ENCODE measurements around the gene KLK8. TPM values are rescaled to one million over a fixed set of nuclear protein-coding genes. Genes with fewer than 3 reads are reported as not detected.

Gene KLK8
- total and polyA plus RNA-seq, 4 donors = not detected

GRCh38 chr19:51020988-51021651 lies 19.7 kb upstream of the KLK8 start:
- TF ChIP-seq EGR1 (IDR thresholded peaks at IDR 0.05; ENCODE audit: low read depth in 2 of 2) = no peak
- TF ChIP-seq CTCF (IDR thresholded peaks at IDR 0.05; ENCODE audit: low read depth, low read length, missing input control) = peak; percentile 60
- peak; percentile 62 to 65 for TF ChIP-seq RAD21 (IDR thresholded peaks at IDR 0.05)
- Histone ChIP-seq H3K9ac (ENCODE audit: low read depth in 1 of 2, low read length in 2 of 2) (no peak overlapping the region), H3K36me3 (ENCODE audit: control insufficient read depth in 4 of 4, insufficient read depth in 3 of 4, low read depth in 1 of 4, low read length in 3 of 4) (no peaks in the 10 kb centered on the region), H3K4me1 (ENCODE audit: control insufficient read depth in 4 of 4, insufficient read depth in 4 of 4, low read length in 3 of 4) (peaks cover 0 to 13% (median 5%) of the 10 kb centered on the region in 4 donors), H3K4me3 (ENCODE audit: low read depth in 1 of 3, low read length in 3 of 3) (no peak overlapping the region), H3K27me3 (ENCODE audit: control insufficient read depth in 4 of 4, insufficient read depth in 4 of 4, low read length in 3 of 4) (peaks cover 0 to 4% (median 2%) of the 10 kb centered on the region in 4 donors), H3K9me3 (ENCODE audit: control insufficient read depth in 4 of 4, low read length in 3 of 4) (no peaks in the 10 kb centered on the region), H3K27ac (ENCODE audit: low read depth in 1 of 2, low read length in 2 of 2) (no peak overlapping the region)
- 37% methylated on average over 7 of the region's 7 CpGs for WGBS
- no peak for DNase-seq (ENCODE audit: low spot score)

- Histone ChIP-seq H3K4me1 (ENCODE audit: control insufficient read depth in 4 of 4, insufficient read depth in 4 of 4, low read length in 3 of 4) (peaks cover 0 to 13% (median 5%) of the 10 kb centered on the region in 4 donors), H3K36me3 (ENCODE audit: control insufficient read depth in 4 of 4, insufficient read depth in 3 of 4, low read depth in 1 of 4, low read length in 3 of 4) (no peaks in the 10 kb centered on the region), H3K27ac (ENCODE audit: low read depth in 1 of 2, low read length in 2 of 2) (no peak within 1 kb of the TSS), H3K4me3 (ENCODE audit: low read depth in 1 of 3, low read length in 3 of 3) (peak within 1 kb of the TSS in 1 of 3 donors; percentile 27), H3K9ac (ENCODE audit: low read depth in 1 of 2, low read length in 2 of 2) (no peak within 1 kb of the TSS), H3K9me3 (ENCODE audit: control insufficient read depth in 4 of 4, low read length in 3 of 4) (no peaks in the 10 kb centered on the region), H3K27me3 (ENCODE audit: control insufficient read depth in 4 of 4, insufficient read depth in 4 of 4, low read length in 3 of 4) (peaks cover 0 to 8% (median 3%) of the 10 kb centered on the region in 4 donors)
- no peak for DNase-seq (ENCODE audit: low spot score)
- TF ChIP-seq FOXA1 (IDR thresholded peaks at IDR 0.05) = no peak
- no peak for TF ChIP-seq ZBTB33 (IDR thresholded peaks at IDR 0.05)
- no peak for TF ChIP-seq FOXA2 (IDR thresholded peaks at IDR 0.05)
- TF ChIP-seq NR2F2 (IDR thresholded peaks at IDR 0.05) = no peak
- TF ChIP-seq SP1 (IDR thresholded peaks at IDR 0.05) = no peak
- no peak for TF ChIP-seq ATF3 (IDR thresholded peaks at IDR 0.05)
- TF ChIP-seq MAX (IDR thresholded peaks at IDR 0.05) = no peak
- no peak for TF ChIP-seq EGR1 (IDR thresholded peaks at IDR 0.05; ENCODE audit: low read depth in 2 of 2)
- no peak for TF ChIP-seq GABPA (IDR thresholded peaks at IDR 0.05 in 1 of 2, conservative IDR thresholded peaks at IDR 0.05 in 1 of 2)
- no peak for TF ChIP-seq JUND (IDR thresholded peaks at IDR 0.05)
- TF ChIP-seq YY1 (IDR thresholded peaks at IDR 0.05) = no peak
- TF ChIP-seq HNF4A (conservative IDR thresholded peaks at IDR 0.05) = no peak
- 5% methylated on average over 14 of the region's 14 CpGs for WGBS
These were observed 18.1 kb upstream of the KLK8 start, which contains the start of gene KLK10 for GRCh38 chr19:51019544-51019925. KLK10 (minus strand) TSS chr19:51019709; CDS start chr19:51019130, 579 bp downstream.

All from liver (tissue), 9 donors.